ENCODE results near the gene GLIS1. TPM values are rescaled to one million over a fixed set of nuclear protein-coding genes. Genes with fewer than 3 reads are reported as not detected.

Gene GLIS1
- total and polyA plus RNA-seq, 8 donors, result 0.06 to 0.26 (median 0.13) TPM; not detected in 4

DNA sequence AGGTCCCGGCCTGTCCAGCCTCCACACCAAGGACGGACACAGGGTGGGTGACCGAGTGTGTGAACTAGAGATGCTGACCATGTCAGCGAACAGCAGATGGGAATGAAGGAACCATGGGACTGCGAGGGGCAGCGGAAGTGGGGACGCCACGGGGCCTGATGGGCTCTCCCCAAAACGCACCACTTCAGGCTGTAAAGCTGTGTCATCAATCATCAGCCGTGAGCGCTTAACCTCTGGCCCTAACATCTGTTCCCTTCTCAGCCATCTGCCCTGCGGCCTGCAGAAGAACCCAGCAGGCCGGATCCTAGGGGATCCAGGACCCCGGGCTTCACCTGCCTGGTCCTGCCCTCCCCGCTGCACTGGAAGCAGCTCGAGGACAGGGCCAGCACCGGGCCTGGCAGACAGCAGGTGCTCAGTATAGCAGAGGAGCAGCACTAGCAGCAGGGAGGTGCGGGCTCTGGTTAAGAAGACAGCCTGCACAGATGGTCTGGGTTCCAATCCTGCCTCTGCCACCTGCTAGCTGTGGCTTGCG, 221.1 kb downstream of the GLIS1 start:
- TF ChIP-seq, protein P1, sequence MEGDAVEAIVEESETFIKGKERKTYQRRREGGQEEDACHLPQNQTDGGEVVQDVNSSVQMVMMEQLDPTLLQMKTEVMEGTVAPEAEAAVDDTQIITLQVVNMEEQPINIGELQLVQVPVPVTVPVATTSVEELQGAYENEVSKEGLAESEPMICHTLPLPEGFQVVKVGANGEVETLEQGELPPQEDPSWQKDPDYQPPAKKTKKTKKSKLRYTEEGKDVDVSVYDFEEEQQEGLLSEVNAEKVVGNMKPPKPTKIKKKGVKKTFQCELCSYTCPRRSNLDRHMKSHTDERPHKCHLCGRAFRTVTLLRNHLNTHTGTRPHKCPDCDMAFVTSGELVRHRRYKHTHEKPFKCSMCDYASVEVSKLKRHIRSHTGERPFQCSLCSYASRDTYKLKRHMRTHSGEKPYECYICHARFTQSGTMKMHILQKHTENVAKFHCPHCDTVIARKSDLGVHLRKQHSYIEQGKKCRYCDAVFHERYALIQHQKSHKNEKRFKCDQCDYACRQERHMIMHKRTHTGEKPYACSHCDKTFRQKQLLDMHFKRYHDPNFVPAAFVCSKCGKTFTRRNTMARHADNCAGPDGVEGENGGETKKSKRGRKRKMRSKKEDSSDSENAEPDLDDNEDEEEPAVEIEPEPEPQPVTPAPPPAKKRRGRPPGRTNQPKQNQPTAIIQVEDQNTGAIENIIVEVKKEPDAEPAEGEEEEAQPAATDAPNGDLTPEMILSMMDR (IDR thresholded peaks at IDR 0.05), result no peak
- no peaks in the 10 kb centered on the region for H3K36me3 ChIP-seq
- no peak overlapping the region for H3K27ac ChIP-seq
- H3K9me3 ChIP-seq, result no peaks in the 10 kb centered on the region
- H3K4me1 ChIP-seq, result no peaks in the 10 kb centered on the region
- H3K4me3 ChIP-seq, result no peak overlapping the region
- H3K27me3 ChIP-seq, result no peaks in the 10 kb centered on the region
- peak in 1 of 6 donors; percentile 24 for DNase-seq
- 75 to 83% methylated on average over 19 of the region's 19 CpGs for WGBS, 2 donors
- ATAC-seq, result no peak
- FAIRE-seq, result no peak
- intact Hi-C loops (cut with DNase I), result no loop called here

DNA sequence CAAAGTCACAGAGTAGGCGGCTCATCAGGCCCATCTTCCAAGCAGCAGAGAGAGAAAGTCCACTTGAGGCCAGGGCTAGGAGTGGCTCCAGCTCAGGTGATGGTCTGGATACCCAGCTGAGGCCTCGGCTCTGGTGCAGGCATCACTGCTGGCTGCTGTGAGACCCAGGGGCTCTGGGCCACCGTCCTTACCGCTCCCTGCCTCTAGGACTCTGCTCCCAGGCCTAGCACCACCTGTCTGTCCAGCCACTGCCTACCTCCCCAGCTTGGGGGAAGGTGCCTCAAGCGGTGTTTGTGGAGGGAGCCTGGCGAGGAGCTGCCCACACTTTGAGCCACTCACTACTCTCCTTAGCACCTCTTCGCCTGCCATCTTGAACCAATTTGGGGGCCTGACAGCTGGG, 221.9 kb downstream of the GLIS1 start:
- Histone ChIP-seq H3K4me1 (no peaks in the 10 kb centered on the region), H3K9me3 (no peaks in the 10 kb centered on the region), H3K4me3 (no peak overlapping the region), H3K27ac (no peak overlapping the region), H3K36me3 (no peaks in the 10 kb centered on the region), H3K27me3 (no peaks in the 10 kb centered on the region)
- DNase-seq (peak in 1 of 6 donors; percentile 27), ATAC-seq (no peak), FAIRE-seq (no peak)
- intact Hi-C loops (cut with DNase I), result no loop called here
- TF ChIP-seq, protein P1 (IDR thresholded peaks at IDR 0.05), result no peak
- 88 to 91% methylated on average over 7 of the region's 7 CpGs for WGBS, 2 donors

DNA sequence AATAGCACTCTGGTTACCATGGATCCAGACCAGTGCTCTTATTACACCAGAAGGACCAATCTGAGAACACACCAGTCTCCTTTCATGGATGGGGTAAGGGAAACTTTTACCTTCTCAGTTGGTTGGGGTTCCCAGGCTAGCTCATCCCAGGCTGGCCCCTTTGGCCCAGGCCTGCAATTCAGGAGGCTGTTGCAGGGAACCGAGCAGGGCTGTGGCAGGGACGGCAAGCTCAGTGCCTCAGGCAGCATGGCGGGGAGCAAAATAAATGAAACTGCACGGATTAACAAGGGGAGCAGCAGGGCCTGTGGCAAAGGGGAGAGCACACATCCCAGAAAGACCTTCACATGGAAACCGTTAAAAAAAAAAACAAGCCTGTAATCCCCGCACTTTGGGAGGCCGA, 222.8 kb downstream of the GLIS1 start:
- H3K4me3 ChIP-seq, result no peak overlapping the region
- no peak for ATAC-seq
- intact Hi-C loops (cut with DNase I), result no loop called here
- no peaks in the 10 kb centered on the region for H3K27me3 ChIP-seq
- DNase-seq, result peak in 1 of 6 donors; percentile 22
- H3K9me3 ChIP-seq, result no peaks in the 10 kb centered on the region
- no peaks in the 10 kb centered on the region for H3K4me1 ChIP-seq
- FAIRE-seq, result no peak
- 89 to 95% methylated on average over 7 of the region's 7 CpGs for WGBS, 2 donors
- H3K36me3 ChIP-seq, result no peaks in the 10 kb centered on the region
- TF ChIP-seq, protein P1 (IDR thresholded peaks at IDR 0.05), result no peak
- H3K27ac ChIP-seq, result no peak overlapping the region

DNA sequence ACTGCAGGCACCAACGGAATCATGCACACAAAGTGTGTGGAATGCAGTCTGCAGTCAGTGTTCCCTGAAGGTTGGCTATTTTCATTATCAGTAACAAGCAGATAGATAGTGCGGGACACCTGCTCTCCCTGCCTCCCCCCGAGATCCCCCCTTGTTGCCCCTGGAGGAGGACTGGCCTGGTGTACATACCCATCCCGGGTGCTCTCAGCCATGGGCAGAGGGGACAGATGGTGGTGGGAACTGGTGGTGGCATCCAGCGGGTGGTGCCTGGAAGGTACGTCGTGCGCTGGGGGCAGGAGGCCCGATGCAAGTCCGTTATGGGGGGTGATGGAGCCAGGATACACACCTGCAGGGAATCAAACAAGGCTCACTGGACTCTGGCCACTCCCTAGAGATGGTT, 224.5 kb downstream of the GLIS1 start:
- no peak overlapping the region for H3K27ac ChIP-seq
- H3K4me3 ChIP-seq, result no peak overlapping the region
- ATAC-seq (no peak), FAIRE-seq (no peak), DNase-seq (peak in 1 of 6 donors; percentile 1)
- intact Hi-C loops (cut with DNase I), result no loop called here
- TF ChIP-seq, protein P1 (IDR thresholded peaks at IDR 0.05), result no peak
- H3K27me3 ChIP-seq, result no peaks in the 10 kb centered on the region
- H3K36me3 ChIP-seq, result no peaks in the 10 kb centered on the region
- no peaks in the 10 kb centered on the region for H3K9me3 ChIP-seq
- WGBS, 2 donors, result 73 to 76% methylated on average over 10 of the region's 10 CpGs
- H3K4me1 ChIP-seq, result no peaks in the 10 kb centered on the region

DNA sequence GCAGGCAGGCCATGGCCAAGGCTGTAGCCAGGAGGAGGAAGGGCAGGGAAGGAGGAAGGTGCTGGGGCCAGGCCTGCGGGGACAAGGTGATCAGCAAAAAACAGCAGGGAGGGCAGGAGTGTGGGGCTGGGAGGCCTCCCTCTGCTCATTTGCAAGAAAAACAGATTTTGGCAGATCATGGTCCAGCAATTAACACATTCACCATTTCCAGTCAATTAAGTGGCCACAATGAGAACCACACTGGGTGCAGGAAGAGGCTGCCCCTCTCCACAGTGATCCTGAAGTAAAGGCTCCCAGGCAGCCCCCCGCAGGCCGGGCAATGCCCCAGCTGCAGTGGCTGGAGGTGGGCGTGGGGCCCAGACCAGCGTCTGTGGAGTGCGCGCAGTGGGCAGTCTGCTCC, 225.1 kb downstream of the GLIS1 start:
- Histone ChIP-seq H3K4me1 (no peaks in the 10 kb centered on the region), H3K9me3 (no peaks in the 10 kb centered on the region), H3K27ac (no peak overlapping the region), H3K36me3 (no peaks in the 10 kb centered on the region), H3K4me3 (no peak overlapping the region), H3K27me3 (no peaks in the 10 kb centered on the region)
- intact Hi-C loops (cut with DNase I), result no loop called here
- ATAC-seq (no peak), FAIRE-seq (no peak), DNase-seq (no peak)
- TF ChIP-seq, protein P1 (IDR thresholded peaks at IDR 0.05), result no peak
- 88 to 94% methylated on average over 7 of the region's 7 CpGs for WGBS, 2 donors
